GM20431 (cell line): ENCODE measurements around the gene RNASEL.

ENCODE experiments used
- in situ Hi-C: fragments of 300-500 bp; cut with MseI, MboI; formaldehyde crosslinking; loops from one replicate; pipeline ENCODE4 v1.15.0; 2020; ENCODE audit warnings: low sequenced_read_pairs; ENCODE audit not compliant: unreplicated experiment

Gene RNASEL

GRCh38 chr1:182601913-182602312 is 12.9 kb upstream of the RNASEL start:
- in situ Hi-C loops: loop anchor here (5.0 kb wide), 1 partner anchor 180 kb away; no protein-coding TSS in a partner anchor

GRCh38 chr1:182601416-182601786 is 12.3 kb upstream of the RNASEL start:
- in situ Hi-C loops: loop anchor here (5.0 kb wide), 1 partner anchor 181 kb away; no protein-coding TSS in a partner anchor

GRCh38 chr1:182600745-182601415 is 11.8 kb upstream of the RNASEL start:
- in situ Hi-C loops: loop anchor here (5.0 kb wide), 1 partner anchor 181 kb away; no protein-coding TSS in a partner anchor

GRCh38 chr1:182600036-182600713 is 11.1 kb upstream of the RNASEL start:
- in situ Hi-C loops: loop anchor here (5.0 kb wide), 1 partner anchor 182 kb away; no protein-coding TSS in a partner anchor

- in situ Hi-C loops: no loop called here
These were observed 10.3 kb upstream of the RNASEL start for GRCh38 chr1:182599339-182599738.

- in situ Hi-C loops: no loop called here
These were observed 9.2 kb upstream of the RNASEL start for GRCh38 chr1:182598296-182598695.

- in situ Hi-C loops: no loop called here
These were observed 7.9 kb upstream of the RNASEL start for GRCh38 chr1:182596934-182597333.

- in situ Hi-C loops: no loop called here
These were observed 6.7 kb upstream of the RNASEL start for GRCh38 chr1:182595641-182596240.

GRCh38 chr1:182589931-182590330 is 875 bp upstream of the RNASEL start:
- in situ Hi-C loops: no loop called here

GRCh38 chr1:182589520-182589919 is 464 bp upstream of the RNASEL start:
- in situ Hi-C loops: no loop called here

- in situ Hi-C loops: no loop called here
These were observed 1.2 kb downstream of the RNASEL start for GRCh38 chr1:182587666-182588499.

- in situ Hi-C loops: no loop called here
These were observed 2.0 kb downstream of the RNASEL start for GRCh38 chr1:182587093-182587492.

GRCh38 chr1:182586380-182586779 is 2.7 kb downstream of the RNASEL start:
- in situ Hi-C loops: no loop called here

- in situ Hi-C loops: no loop called here
These were observed 4.3 kb downstream of the RNASEL start for GRCh38 chr1:182584746-182585145.

GRCh38 chr1:182580736-182581135 is 8.3 kb downstream of the RNASEL start:
- in situ Hi-C loops: no loop called here

GRCh38 chr1:182575540-182576149 is 13.4 kb downstream of the RNASEL start:
- in situ Hi-C loops: no loop called here

- in situ Hi-C loops: no loop called here
These were observed 14.9 kb downstream of the RNASEL start for GRCh38 chr1:182574156-182574555.

- in situ Hi-C loops: no loop called here
These were observed 18.5 kb downstream of the RNASEL start for GRCh38 chr1:182570611-182570970.

- in situ Hi-C loops: no loop called here
These were observed 19.0 kb downstream of the RNASEL start for GRCh38 chr1:182569939-182570610.
